Lung (tissue), 12 donors: ENCODE measurements around the gene CEP68. TPM values are rescaled to one million over a fixed set of nuclear protein-coding genes. Genes with fewer than 3 reads are reported as not detected.

Source experiments
- ATAC-seq: fragments of 200-7000 bp; cut with Tn5 transposase; one replicate; pipeline ENCODE4 v1.9.1; 2020; ENCODE audit warnings: moderate number of reproducible peaks; ENCODE audit not compliant: insufficient read depth, low FRiP score
- DNase-seq, 3 donors: peaks; one replicate each; pipeline ENCODE4 v3.0.0-alpha.2; 2013 to 2017
- H3K27ac ChIP-seq, 2 donors: one replicate each; pipeline ENCODE4 v1.5.1; 2013; ENCODE audit warnings: mild to moderate bottlenecking in 2 of 2, moderate library complexity in 2 of 2, control low read depth in 1 of 2, inconsistent platforms in 1 of 2, low read depth in 1 of 2, low read length in 1 of 2
- H3K27me3 ChIP-seq, 3 donors: one replicate each; pipeline ENCODE4 v1.5.1; 2013; ENCODE audit warnings: low read length in 2 of 3; ENCODE audit not compliant: control insufficient read depth in 3 of 3, insufficient read depth in 3 of 3
- H3K36me3 ChIP-seq, 4 donors: one replicate each; pipeline ENCODE4 v1.5.1; 2013; ENCODE audit warnings: low read length in 4 of 4, mild to moderate bottlenecking in 1 of 4, moderate library complexity in 1 of 4; ENCODE audit not compliant: control insufficient read depth in 4 of 4, insufficient read depth in 4 of 4
- H3K4me1 ChIP-seq, 5 donors: one replicate each; pipeline ENCODE4 v1.5.1; 2013; ENCODE audit warnings: low read length in 5 of 5, mild to moderate bottlenecking in 2 of 5, moderate library complexity in 1 of 5; ENCODE audit not compliant: control insufficient read depth in 5 of 5, insufficient read depth in 5 of 5
- H3K4me3 ChIP-seq: one replicate; pipeline ENCODE4 v1.5.1; 2013; ENCODE audit warnings: mild to moderate bottlenecking, control low read depth, moderate library complexity
- H3K9ac ChIP-seq, 2 donors: one replicate each; pipeline ENCODE4 v1.5.1; 2013; ENCODE audit warnings: low read length in 2 of 2, control low read depth in 1 of 2; ENCODE audit not compliant: insufficient read depth in 1 of 2
- H3K9me3 ChIP-seq, 4 donors: one replicate each; pipeline ENCODE4 v1.5.1; 2013; ENCODE audit warnings: low read length in 3 of 4, mild to moderate bottlenecking in 1 of 4, moderate library complexity in 1 of 4; ENCODE audit not compliant: control insufficient read depth in 4 of 4, insufficient read depth in 3 of 4
- WGBS, 2 donors: extraction: QIAGEN DNeasy Blood & Tissue Kit; methylation state at CpG; one replicate each; pipeline ENCODE4 v1.1.7; 2013; 5-methylcytosine and 5-hydroxymethylcytosine counted together
- polyA plus RNA-seq, 2 donors: library from polyadenylated mRNA; stranded (reverse); fragments of 200-250 nt; gene quantifications; one replicate each; pipeline ENCODE4 v1.2.1, GENCODE V29; 2013
- total RNA-seq, 2 donors: library from RNA; depleted of rRNA in 1 of 2; stranded (reverse); fragments of >200 nt in 1 of 2; gene quantifications; one replicate each; pipeline ENCODE4 v1.2.1, GENCODE V29; 2014 to 2021
- TF ChIP-seq, protein P1 (sequence below): IDR thresholded peaks from 2 replicates; pipeline ENCODE4 v1.5.1; 2012; ENCODE audit warnings: mild to moderate bottlenecking; ENCODE audit errors: control extremely low read depth, extremely low read depth
- donor health status: control.
- donor health status: control.
- donor health status: Bipolar disorder and iron deficiency.
- donor health status: healthy.
- donor health status: DM: yes; HTN: yes; CAD: no.

Gene CEP68
- total and polyA plus RNA-seq, 4 donors = 3.5 to 28.9 (median 8.8) TPM

DNA sequence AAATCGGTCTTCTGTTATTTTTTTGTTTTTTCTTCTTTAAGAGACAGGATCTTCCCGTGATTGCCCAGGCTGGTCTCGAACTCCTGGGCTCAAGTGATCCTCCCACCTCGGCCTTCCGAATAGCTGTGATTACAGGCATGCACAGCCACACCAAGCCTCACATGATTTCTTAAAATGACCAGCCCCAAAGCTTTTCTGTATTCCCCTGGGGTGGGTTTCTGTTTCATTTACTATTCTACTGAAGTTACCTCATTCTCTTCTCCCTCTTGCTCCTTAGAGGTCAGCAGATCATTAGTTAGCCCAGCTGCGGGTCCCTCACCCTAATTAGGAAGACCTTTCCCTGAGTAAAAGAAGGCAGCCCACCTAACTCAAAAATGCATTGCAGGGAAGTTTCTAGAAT, 39.4 kb upstream of the CEP68 start:
- Histone ChIP-seq H3K36me3 (peaks cover 0 to 17% (median 7%) of the 10 kb centered on the region in 4 donors), H3K4me3 (no peak overlapping the region), H3K27ac (no peak overlapping the region), H3K9me3 (no peaks in the 10 kb centered on the region), H3K9ac (no peak overlapping the region), H3K27me3 (no peaks in the 10 kb centered on the region), H3K4me1 (no peaks in the 10 kb centered on the region)
- no peak for ATAC-seq
- TF ChIP-seq, protein P1, sequence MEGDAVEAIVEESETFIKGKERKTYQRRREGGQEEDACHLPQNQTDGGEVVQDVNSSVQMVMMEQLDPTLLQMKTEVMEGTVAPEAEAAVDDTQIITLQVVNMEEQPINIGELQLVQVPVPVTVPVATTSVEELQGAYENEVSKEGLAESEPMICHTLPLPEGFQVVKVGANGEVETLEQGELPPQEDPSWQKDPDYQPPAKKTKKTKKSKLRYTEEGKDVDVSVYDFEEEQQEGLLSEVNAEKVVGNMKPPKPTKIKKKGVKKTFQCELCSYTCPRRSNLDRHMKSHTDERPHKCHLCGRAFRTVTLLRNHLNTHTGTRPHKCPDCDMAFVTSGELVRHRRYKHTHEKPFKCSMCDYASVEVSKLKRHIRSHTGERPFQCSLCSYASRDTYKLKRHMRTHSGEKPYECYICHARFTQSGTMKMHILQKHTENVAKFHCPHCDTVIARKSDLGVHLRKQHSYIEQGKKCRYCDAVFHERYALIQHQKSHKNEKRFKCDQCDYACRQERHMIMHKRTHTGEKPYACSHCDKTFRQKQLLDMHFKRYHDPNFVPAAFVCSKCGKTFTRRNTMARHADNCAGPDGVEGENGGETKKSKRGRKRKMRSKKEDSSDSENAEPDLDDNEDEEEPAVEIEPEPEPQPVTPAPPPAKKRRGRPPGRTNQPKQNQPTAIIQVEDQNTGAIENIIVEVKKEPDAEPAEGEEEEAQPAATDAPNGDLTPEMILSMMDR = no peak
- no peak for DNase-seq
- 85 to 92% methylated on average over 6 of the region's 6 CpGs for WGBS, 2 donors

DNA sequence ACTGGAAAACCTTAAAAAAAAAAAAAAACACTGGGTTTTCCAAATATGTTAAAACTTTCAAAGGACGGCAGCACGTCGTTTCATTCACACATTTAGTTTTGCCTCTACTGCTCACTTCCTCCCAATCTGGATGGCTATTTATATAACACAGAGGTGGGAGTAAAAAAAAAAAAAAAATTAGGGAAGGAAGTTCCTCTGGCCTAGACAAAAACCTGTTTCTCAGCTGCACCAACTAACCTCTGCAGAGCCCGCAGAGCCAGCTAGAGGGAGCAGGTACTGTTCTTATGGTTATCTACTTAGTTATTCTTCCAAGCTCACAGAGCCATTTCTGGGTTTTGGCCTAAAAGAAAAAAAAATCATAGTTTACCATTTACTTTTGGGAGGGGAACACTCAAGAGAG, 38.9 kb upstream of the CEP68 start:
- 25 to 59% methylated on average over 4 of the region's 4 CpGs for WGBS, 2 donors
- Histone ChIP-seq H3K9ac (no peak overlapping the region), H3K4me1 (no peaks in the 10 kb centered on the region), H3K9me3 (no peaks in the 10 kb centered on the region), H3K27ac (no peak overlapping the region), H3K36me3 (peaks cover 0 to 17% (median 7%) of the 10 kb centered on the region in 4 donors), H3K27me3 (no peaks in the 10 kb centered on the region), H3K4me3 (no peak overlapping the region)
- ATAC-seq = no peak
- DNase-seq = peak in 1 of 3 donors; percentile 33
- TF ChIP-seq, protein P1 = no peak

DNA sequence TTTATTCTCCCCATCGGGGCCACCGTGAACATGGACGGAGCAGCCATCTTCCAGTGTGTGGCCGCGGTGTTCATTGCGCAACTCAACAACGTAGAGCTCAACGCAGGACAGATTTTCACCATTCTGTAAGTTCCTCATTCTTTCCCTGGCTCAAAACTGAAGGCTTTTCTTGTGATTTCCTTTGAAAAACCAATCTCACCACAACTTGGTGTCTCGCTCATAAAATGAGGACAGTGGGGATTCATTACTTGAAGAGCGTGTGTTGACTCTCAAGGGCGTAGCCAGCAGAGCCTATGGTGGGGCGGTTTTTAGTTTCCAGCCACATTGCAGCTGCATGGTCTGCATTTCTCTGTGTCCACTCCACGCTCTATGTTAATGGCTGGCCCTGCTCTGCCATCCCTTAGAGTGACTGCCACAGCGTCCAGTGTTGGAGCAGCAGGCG, 38.1 kb upstream of the CEP68 start:
- Histone ChIP-seq H3K27ac (peak overlapping the region in 1 of 2 donors; percentile 63), H3K4me1 (no peaks in the 10 kb centered on the region), H3K9ac (no peak overlapping the region), H3K4me3 (no peak overlapping the region), H3K27me3 (no peaks in the 10 kb centered on the region), H3K9me3 (no peaks in the 10 kb centered on the region), H3K36me3 (peaks cover 0 to 19% (median 7%) of the 10 kb centered on the region in 4 donors)
- TF ChIP-seq, protein P1 = no peak
- WGBS, 2 donors = 46 to 83% methylated on average over 15 of the region's 15 CpGs
- DNase-seq = no peak
- ATAC-seq = peak; percentile 63

DNA sequence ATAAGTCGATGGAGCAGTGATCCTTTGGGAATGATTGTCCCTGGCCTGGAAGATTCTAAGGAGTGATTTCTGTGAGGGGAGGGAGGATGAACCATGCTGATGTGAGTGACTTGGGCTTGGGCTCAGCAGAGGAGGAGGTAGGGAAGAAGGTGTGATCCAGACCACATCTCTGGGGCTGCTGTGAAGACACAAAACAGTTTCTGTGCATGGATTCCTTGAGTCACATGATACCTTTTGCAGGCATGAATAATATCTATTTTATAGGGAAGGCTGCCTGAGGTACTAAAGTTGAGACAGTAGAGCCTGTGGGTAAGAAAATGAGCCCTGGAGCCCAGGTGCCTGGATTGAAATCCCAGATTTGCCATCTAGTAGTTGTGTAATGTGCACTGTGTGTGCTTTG, 37.2 kb upstream of the CEP68 start:
- WGBS, 2 donors = 85 to 94% methylated on average over 1 of the region's 1 CpG
- Histone ChIP-seq H3K9ac (no peak overlapping the region), H3K36me3 (peaks cover 0 to 19% (median 7%) of the 10 kb centered on the region in 4 donors), H3K9me3 (no peaks in the 10 kb centered on the region), H3K27me3 (no peaks in the 10 kb centered on the region), H3K27ac (peak overlapping the region in 1 of 2 donors; percentile 32), H3K4me3 (no peak overlapping the region), H3K4me1 (no peaks in the 10 kb centered on the region)
- ATAC-seq (no peak), DNase-seq (no peak)
- TF ChIP-seq, protein P1 = no peak
